Liver (tissue), 9 donors: ENCODE measurements around the gene XCR1. TPM values are rescaled to one million over a fixed set of nuclear protein-coding genes. Genes with fewer than 3 reads are reported as not detected.

Experiments used
- DNase-seq: peaks from one replicate; pipeline ENCODE4 v3.0.0-alpha.2; 2017; ENCODE audit warnings: low spot score
- H3K27ac ChIP-seq, 2 donors: one replicate each; pipeline ENCODE4 v1.7.0; 2013; ENCODE audit warnings: inconsistent platforms in 2 of 2, low read length in 2 of 2, control low read depth in 1 of 2, low read depth in 1 of 2, mild to moderate bottlenecking in 1 of 2
- H3K27me3 ChIP-seq, 4 donors: one replicate each; pipeline versions ENCODE4 v1.6.1 to v1.7.0; 2013; ENCODE audit warnings: low read length in 3 of 4, inconsistent platforms in 1 of 4, mild to moderate bottlenecking in 1 of 4, moderate library complexity in 1 of 4; ENCODE audit not compliant: control insufficient read depth in 4 of 4, insufficient read depth in 4 of 4
- H3K36me3 ChIP-seq, 4 donors: one replicate each; pipeline versions ENCODE4 v1.6.1 to v1.7.0; 2013; ENCODE audit warnings: low read length in 3 of 4, mild to moderate bottlenecking in 3 of 4, low read depth in 1 of 4, moderate library complexity in 1 of 4; ENCODE audit not compliant: control insufficient read depth in 4 of 4, insufficient read depth in 3 of 4
- H3K4me1 ChIP-seq, 4 donors: one replicate each; pipeline versions ENCODE4 v1.6.1 to v1.7.0; 2013; ENCODE audit warnings: low read length in 3 of 4, mild to moderate bottlenecking in 3 of 4, moderate library complexity in 1 of 4; ENCODE audit not compliant: control insufficient read depth in 4 of 4, insufficient read depth in 4 of 4
- H3K4me3 ChIP-seq, 3 donors: one replicate each; pipeline versions ENCODE4 v1.6.1 to v1.7.0; 2013; ENCODE audit warnings: low read length in 3 of 3, control low read depth in 1 of 3, low read depth in 1 of 3, mild to moderate bottlenecking in 1 of 3
- H3K9ac ChIP-seq, 2 donors: one replicate each; pipeline ENCODE4 v1.7.0; 2013; ENCODE audit warnings: low read length in 2 of 2, mild to moderate bottlenecking in 2 of 2, moderate library complexity in 2 of 2, control low read depth in 1 of 2, low read depth in 1 of 2
- H3K9me3 ChIP-seq, 4 donors: one replicate each; pipeline versions ENCODE4 v1.6.1 to v1.7.0; 2013; ENCODE audit warnings: low read length in 3 of 4; ENCODE audit not compliant: control insufficient read depth in 4 of 4
- ATF3 ChIP-seq: IDR thresholded peaks from 2 replicates; pipeline ENCODE4 v1.6.1; 2016; ENCODE audit warnings: antibody characterized with exemption
- CTCF ChIP-seq: fragments of 150-350 bp; IDR thresholded peaks from 2 replicates; pipeline ENCODE4 v1.5.1; 2017; ENCODE audit warnings: improper control_type of control experiment, low read depth, low read length; ENCODE audit not compliant: missing input control
- EGR1 ChIP-seq, 2 donors: IDR thresholded peaks; 2 replicates each; pipeline ENCODE4 v1.6.1; 2016 to 2018; ENCODE audit warnings: antibody characterized with exemption in 2 of 2, low read depth in 2 of 2
- FOXA1 ChIP-seq: IDR thresholded peaks from 2 replicates; pipeline ENCODE4 v1.6.1; 2016; ENCODE audit warnings: antibody characterized with exemption
- FOXA2 ChIP-seq: IDR thresholded peaks from 2 replicates; pipeline ENCODE4 v1.6.1; 2016; ENCODE audit warnings: antibody characterized with exemption
- GABPA ChIP-seq, 2 donors: IDR thresholded peaks in 1 of 2; conservative IDR thresholded peaks in 1 of 2; 2 replicates each; pipeline ENCODE4 v1.6.1; 2016; ENCODE audit warnings: antibody characterized with exemption in 2 of 2, mild to moderate bottlenecking in 1 of 2, moderate library complexity in 1 of 2
- HNF4A ChIP-seq, 2 donors: conservative IDR thresholded peaks; 2 replicates each; pipeline ENCODE4 v1.6.1; 2016; ENCODE audit warnings: antibody characterized with exemption in 2 of 2, mild to moderate bottlenecking in 2 of 2
- HNF4G ChIP-seq: IDR thresholded peaks from 2 replicates; pipeline ENCODE4 v1.6.1; 2016; ENCODE audit warnings: antibody characterized with exemption
- JUND ChIP-seq, 2 donors: IDR thresholded peaks; 2 replicates each; pipeline ENCODE4 v1.6.1; 2016; ENCODE audit warnings: antibody characterized with exemption in 2 of 2
- NR2F2 ChIP-seq: IDR thresholded peaks from 2 replicates; pipeline ENCODE4 v1.6.1; 2016; ENCODE audit warnings: antibody characterized with exemption
- RAD21 ChIP-seq, 2 donors: IDR thresholded peaks; 2 replicates each; pipeline ENCODE4 v1.6.1; 2016; ENCODE audit warnings: antibody characterized with exemption in 2 of 2, mild to moderate bottlenecking in 2 of 2
- REST ChIP-seq: IDR thresholded peaks from 2 replicates; pipeline ENCODE4 v1.6.1; 2016; ENCODE audit warnings: antibody characterized with exemption, mild to moderate bottlenecking
- RXRA ChIP-seq, 2 donors: IDR thresholded peaks; 2 replicates each; pipeline ENCODE4 v1.6.1; 2017 to 2018; ENCODE audit warnings: antibody characterized with exemption in 2 of 2, mild to moderate bottlenecking in 1 of 2
- TAF1 ChIP-seq: conservative IDR thresholded peaks from 2 replicates; pipeline ENCODE4 v1.6.1; 2016; ENCODE audit warnings: antibody characterized with exemption, mild to moderate bottlenecking
- YY1 ChIP-seq: IDR thresholded peaks from 2 replicates; pipeline ENCODE4 v1.6.1; 2016; ENCODE audit warnings: antibody characterized with exemption, mild to moderate bottlenecking
- WGBS: extraction: QIAGEN DNeasy Blood & Tissue Kit; methylation state at CpG from one replicate; pipeline ENCODE4 v1.1.7; 2013; 5-methylcytosine and 5-hydroxymethylcytosine counted together
- polyA plus RNA-seq, 2 donors: library from polyadenylated mRNA; stranded (reverse) in 1 of 2; unstranded in 1 of 2; fragments of 200-250 nt in 1 of 2; fragments of >200 nt in 1 of 2; fragmentation: Nextera tagmentation in 1 of 2; extraction: Ambion mirVana in 1 of 2; gene quantifications; one replicate each; pipeline versions ENCODE4 v1.2.1 to v1.2.3, GENCODE V29; 2013 to 2015
- total RNA-seq, 2 donors: library from RNA; depleted of rRNA; stranded (reverse); fragments of >200 nt; gene quantifications; one replicate each; pipeline ENCODE4 v1.2.3, GENCODE V29; 2014
- TF ChIP-seq, protein P1 (sequence below): IDR thresholded peaks from 2 replicates; pipeline ENCODE4 v1.6.1; 2016; ENCODE audit warnings: antibody characterized with exemption
- TF ChIP-seq, protein P2 (sequence below): IDR thresholded peaks from 2 replicates; pipeline ENCODE4 v1.6.1; 2016; ENCODE audit warnings: antibody characterized with exemption
- donor health status: healthy.
- donor health status: healthy.
- donor health status: healthy.
- donor health status: healthy.
- donor health status: healthy.

XCR1 gene
- total and polyA plus RNA-seq, 4 donors, result under 0.01 to 0.08 (median 0.03) TPM; not detected in 1

DNA sequence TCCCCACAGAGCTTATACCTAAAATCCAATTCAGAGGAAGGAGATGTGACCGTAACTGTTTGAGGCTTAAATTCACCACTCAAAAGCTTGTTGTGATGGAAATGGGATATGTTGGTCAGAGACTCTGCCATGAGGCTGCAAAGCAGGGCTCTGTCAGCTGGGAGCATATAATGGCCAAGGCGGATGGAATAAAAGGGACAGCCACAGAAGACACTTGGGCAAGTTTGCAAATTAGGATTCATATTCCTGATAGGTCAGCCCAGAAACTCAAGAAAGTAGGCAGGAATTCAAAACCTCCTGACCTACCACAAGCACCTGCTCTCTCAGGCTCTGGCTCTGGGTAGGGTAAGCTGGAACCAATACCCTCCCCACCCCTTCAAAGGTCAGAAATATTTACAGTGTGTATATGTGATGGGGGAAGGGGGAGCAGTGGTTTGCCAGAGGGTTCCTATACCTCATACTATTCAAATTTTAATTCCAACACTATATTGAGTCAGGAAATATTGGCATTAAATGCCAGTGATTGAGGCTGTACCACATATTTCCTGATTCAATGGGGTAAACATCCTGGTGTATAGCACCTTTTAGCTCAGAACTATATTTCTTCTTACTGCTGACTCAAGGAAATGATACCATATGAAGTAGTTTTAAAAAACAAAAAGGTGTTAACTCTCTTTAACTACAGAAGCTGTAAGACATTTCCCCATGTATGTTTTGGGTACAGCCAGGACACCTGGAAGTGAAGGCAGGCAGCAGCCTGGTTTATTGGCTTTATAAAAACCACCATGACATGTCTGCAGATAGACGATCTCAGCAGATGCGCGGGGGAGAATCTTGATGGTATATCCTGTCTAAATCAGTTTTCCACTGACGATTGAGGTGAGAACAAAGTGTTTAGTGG lies 50.8 kb downstream of the XCR1 start:
- no peak for DNase-seq
- H3K36me3 ChIP-seq, result peaks cover 2 to 74% (median 33%) of the 10 kb centered on the region in 4 donors
- TF ChIP-seq NR2F2 (no peak), HNF4G (no peak), JUND (IDR thresholded peaks at IDR 0.05) (no peak), REST (no peak), RAD21 (IDR thresholded peaks at IDR 0.05) (no peak), HNF4A (conservative IDR thresholded peaks at IDR 0.05) (no peak), GABPA (IDR thresholded peaks at IDR 0.05 in 1 of 2, conservative IDR thresholded peaks at IDR 0.05 in 1 of 2) (no peak), CTCF (no peak), FOXA2 (no peak), FOXA1 (no peak), RXRA (IDR thresholded peaks at IDR 0.05) (no peak), EGR1 (IDR thresholded peaks at IDR 0.05; ENCODE audit: low read depth in 2 of 2) (no peak)
- TF ChIP-seq, protein P1, sequence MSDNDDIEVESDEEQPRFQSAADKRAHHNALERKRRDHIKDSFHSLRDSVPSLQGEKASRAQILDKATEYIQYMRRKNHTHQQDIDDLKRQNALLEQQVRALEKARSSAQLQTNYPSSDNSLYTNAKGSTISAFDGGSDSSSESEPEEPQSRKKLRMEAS, result no peak
- TF ChIP-seq, protein P2, sequence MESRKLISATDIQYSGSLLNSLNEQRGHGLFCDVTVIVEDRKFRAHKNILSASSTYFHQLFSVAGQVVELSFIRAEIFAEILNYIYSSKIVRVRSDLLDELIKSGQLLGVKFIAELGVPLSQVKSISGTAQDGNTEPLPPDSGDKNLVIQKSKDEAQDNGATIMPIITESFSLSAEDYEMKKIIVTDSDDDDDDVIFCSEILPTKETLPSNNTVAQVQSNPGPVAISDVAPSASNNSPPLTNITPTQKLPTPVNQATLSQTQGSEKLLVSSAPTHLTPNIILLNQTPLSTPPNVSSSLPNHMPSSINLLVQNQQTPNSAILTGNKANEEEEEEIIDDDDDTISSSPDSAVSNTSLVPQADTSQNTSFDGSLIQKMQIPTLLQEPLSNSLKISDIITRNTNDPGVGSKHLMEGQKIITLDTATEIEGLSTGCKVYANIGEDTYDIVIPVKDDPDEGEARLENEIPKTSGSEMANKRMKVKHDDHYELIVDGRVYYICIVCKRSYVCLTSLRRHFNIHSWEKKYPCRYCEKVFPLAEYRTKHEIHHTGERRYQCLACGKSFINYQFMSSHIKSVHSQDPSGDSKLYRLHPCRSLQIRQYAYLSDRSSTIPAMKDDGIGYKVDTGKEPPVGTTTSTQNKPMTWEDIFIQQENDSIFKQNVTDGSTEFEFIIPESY, result no peak
- no peak overlapping the region for H3K4me3 ChIP-seq
- no peaks in the 10 kb centered on the region for H3K27me3 ChIP-seq
- H3K9ac ChIP-seq, result no peak overlapping the region
- H3K4me1 ChIP-seq, result no peaks in the 10 kb centered on the region
- peak overlapping the region in 1 of 2 donors; percentile 48 for H3K27ac ChIP-seq
- WGBS, result 89% methylated on average over 6 of the region's 6 CpGs
- H3K9me3 ChIP-seq, result no peaks in the 10 kb centered on the region

DNA sequence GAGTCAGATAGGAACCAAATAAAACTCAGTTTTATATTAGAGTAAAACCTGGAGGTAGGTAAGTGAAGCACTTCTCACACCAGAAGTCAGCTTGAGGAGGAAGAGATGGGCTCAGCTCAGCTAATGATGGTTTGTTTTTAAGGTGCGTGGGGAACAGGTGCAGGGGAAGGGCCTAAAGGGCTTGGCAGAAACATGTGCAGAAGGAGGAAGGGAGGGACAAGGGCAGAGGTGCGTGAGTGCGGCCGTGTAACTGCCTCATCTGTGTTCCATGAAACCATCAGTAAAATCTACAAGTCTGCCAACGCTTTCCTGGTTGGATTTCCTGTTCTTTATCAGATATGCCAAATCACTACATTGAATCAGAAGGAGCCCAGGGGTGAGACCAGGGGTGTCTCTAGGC lies 51.6 kb downstream of the XCR1 start:
- no peaks in the 10 kb centered on the region for H3K9me3 ChIP-seq
- H3K9ac ChIP-seq, result no peak overlapping the region
- TF ChIP-seq, protein P1, result no peak
- TF ChIP-seq ATF3, result no peak
- TF ChIP-seq, protein P2, result no peak
- no peak for TF ChIP-seq EGR1 (IDR thresholded peaks at IDR 0.05; ENCODE audit: low read depth in 2 of 2)
- no peak for TF ChIP-seq HNF4A (conservative IDR thresholded peaks at IDR 0.05)
- TF ChIP-seq YY1, result no peak
- no peak for TF ChIP-seq NR2F2
- no peak for TF ChIP-seq FOXA1
- TF ChIP-seq GABPA (IDR thresholded peaks at IDR 0.05 in 1 of 2, conservative IDR thresholded peaks at IDR 0.05 in 1 of 2), result no peak
- TF ChIP-seq TAF1, result no peak
- no peak for TF ChIP-seq FOXA2
- no peak for TF ChIP-seq RXRA (IDR thresholded peaks at IDR 0.05)
- no peak for DNase-seq
- H3K27ac ChIP-seq, result peak overlapping the region in 1 of 2 donors; percentile 48
- H3K36me3 ChIP-seq, result peaks cover 2 to 70% (median 29%) of the 10 kb centered on the region in 4 donors
- no peaks in the 10 kb centered on the region for H3K27me3 ChIP-seq
- H3K4me3 ChIP-seq, result no peak overlapping the region
- 86% methylated on average over 5 of the region's 5 CpGs for WGBS
- no peaks in the 10 kb centered on the region for H3K4me1 ChIP-seq
